ENCODE data around the gene SOD2.

The SOD2 gene

DNA sequence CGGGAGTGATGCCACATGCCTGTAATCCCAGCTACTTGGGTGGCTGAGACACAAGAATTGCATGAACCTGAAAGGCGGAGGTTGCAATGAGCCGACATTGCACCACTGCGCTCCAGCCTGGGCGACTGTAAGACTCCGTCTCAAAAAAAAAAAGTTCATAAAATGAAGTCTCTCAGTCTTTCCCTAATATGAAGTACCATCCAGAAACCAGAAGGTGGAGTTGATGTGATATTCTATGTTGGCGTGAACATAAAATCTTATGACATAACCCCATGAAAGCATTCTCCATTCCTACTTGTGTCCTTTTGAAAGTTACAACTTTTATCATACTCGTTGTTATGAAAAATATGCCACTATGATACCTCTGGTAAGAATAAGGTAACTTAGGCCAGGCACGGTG, 5.7 kb downstream of the SOD2 start:
- Histone ChIP-seq H3K27me3 (replicated peaks; ENCODE audit: control insufficient read depth, insufficient read depth, low read length) (no peaks in the 10 kb centered on the region), H3K4me3 (replicated peaks; ENCODE audit: low read depth, low read length) (no peak overlapping the region), H3K36me3 (ENCODE audit: control insufficient read depth, insufficient read depth, low read length) (peaks cover 2% of the 10 kb centered on the region)
- TF ChIP-seq, protein P1, sequence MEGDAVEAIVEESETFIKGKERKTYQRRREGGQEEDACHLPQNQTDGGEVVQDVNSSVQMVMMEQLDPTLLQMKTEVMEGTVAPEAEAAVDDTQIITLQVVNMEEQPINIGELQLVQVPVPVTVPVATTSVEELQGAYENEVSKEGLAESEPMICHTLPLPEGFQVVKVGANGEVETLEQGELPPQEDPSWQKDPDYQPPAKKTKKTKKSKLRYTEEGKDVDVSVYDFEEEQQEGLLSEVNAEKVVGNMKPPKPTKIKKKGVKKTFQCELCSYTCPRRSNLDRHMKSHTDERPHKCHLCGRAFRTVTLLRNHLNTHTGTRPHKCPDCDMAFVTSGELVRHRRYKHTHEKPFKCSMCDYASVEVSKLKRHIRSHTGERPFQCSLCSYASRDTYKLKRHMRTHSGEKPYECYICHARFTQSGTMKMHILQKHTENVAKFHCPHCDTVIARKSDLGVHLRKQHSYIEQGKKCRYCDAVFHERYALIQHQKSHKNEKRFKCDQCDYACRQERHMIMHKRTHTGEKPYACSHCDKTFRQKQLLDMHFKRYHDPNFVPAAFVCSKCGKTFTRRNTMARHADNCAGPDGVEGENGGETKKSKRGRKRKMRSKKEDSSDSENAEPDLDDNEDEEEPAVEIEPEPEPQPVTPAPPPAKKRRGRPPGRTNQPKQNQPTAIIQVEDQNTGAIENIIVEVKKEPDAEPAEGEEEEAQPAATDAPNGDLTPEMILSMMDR (IDR thresholded peaks at IDR 0.05; ENCODE audit: insufficient read depth, low read length, poor library complexity, severe bottlenecking) = no peak
- DNase-seq (ENCODE audit: extremely low read depth, insufficient read length) = no peak

DNA sequence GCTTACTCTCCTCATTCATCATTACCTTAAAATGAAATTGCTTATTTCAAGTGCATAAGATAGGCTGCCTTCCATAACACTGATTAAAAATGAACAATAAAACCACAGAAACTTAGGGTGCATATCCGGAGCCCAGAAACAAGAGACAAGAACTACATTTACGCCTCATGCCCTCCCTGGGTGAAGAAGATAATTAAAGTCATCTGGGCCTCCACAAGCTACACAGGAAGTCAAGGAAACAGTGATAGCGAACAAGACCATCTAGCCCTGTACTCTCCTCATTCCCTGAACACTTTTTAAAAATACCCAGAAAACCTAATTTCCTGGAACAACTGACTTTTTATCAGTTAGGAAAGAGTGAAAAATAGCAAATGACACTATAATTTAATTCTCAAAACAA, 6.3 kb downstream of the SOD2 start:
- TF ChIP-seq, protein P1 (IDR thresholded peaks at IDR 0.05; ENCODE audit: insufficient read depth, low read length, poor library complexity, severe bottlenecking) = no peak
- DNase-seq (ENCODE audit: extremely low read depth, insufficient read length) = no peak
- Histone ChIP-seq H3K36me3 (ENCODE audit: control insufficient read depth, insufficient read depth, low read length) (peaks cover 2% of the 10 kb centered on the region), H3K27me3 (replicated peaks; ENCODE audit: control insufficient read depth, insufficient read depth, low read length) (no peaks in the 10 kb centered on the region), H3K4me3 (replicated peaks; ENCODE audit: low read depth, low read length) (no peak overlapping the region)

DNA sequence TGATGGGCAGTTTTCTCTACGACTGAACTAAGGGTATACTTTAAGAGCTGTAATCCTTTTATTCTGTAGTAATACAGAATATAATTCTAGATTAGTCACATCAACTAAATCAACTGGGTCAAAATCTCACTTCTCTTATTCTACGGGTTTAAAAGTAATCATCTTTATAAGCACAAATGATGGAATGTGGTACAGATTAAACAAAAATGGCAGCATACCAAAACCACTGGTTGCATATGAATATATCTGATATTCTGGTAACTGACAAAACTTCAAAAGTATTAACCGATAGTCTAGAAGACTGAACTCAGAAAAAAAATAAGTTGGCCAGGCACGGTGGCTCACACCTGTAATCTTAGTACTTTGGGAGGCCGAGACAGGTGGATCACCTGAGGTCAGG, 7.0 kb downstream of the SOD2 start:
- no peaks in the 10 kb centered on the region for H3K27me3 ChIP-seq (replicated peaks; ENCODE audit: control insufficient read depth, insufficient read depth, low read length)
- peaks cover 2% of the 10 kb centered on the region for H3K36me3 ChIP-seq (ENCODE audit: control insufficient read depth, insufficient read depth, low read length)
- DNase-seq (ENCODE audit: extremely low read depth, insufficient read length) = no peak
- TF ChIP-seq, protein P1 (IDR thresholded peaks at IDR 0.05; ENCODE audit: insufficient read depth, low read length, poor library complexity, severe bottlenecking) = no peak
- H3K4me3 ChIP-seq (replicated peaks; ENCODE audit: low read depth, low read length) = no peak overlapping the region

DNA sequence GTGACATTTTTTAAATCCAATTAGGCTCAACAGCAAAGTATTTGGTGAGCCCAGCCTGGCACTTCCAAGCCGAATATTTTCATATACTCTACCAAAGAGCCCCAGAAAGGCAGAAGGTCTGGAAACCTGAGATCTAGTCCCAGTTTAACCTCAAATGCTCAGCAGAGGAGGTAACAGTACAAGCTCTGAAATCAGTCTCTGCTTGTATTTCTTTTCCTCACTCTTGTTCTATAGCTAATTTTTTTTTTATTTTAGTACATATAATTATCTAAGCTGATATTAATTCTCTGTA, 9.1 kb downstream of the SOD2 start:
- no peak for DNase-seq (ENCODE audit: extremely low read depth, insufficient read length)
- H3K36me3 ChIP-seq (ENCODE audit: control insufficient read depth, insufficient read depth, low read length) = peaks cover under 1% of the 10 kb centered on the region
- TF ChIP-seq, protein P1 (IDR thresholded peaks at IDR 0.05; ENCODE audit: insufficient read depth, low read length, poor library complexity, severe bottlenecking) = no peak
- no peaks in the 10 kb centered on the region for H3K27me3 ChIP-seq (replicated peaks; ENCODE audit: control insufficient read depth, insufficient read depth, low read length)
- no peak overlapping the region for H3K4me3 ChIP-seq (replicated peaks; ENCODE audit: low read depth, low read length)

DNA sequence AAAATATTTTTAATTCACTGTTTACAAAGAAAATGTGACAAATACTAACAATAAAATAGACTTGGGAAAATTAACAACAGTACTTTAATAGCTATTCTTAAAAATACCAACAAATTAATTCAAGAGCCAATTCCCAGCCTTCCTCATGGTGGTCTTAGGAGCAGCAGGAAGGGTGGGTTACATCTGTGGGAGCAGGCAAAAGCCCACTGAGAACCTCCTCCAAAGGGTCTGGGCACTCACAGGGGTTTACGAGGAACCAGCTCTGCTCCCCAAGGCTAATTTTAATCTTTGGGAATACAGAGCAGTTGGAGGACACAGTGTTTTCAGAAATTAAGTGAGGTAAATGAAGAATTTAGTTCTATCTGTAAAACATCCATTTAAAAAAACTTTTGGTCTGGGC, 10.2 kb downstream of the SOD2 start:
- Histone ChIP-seq H3K36me3 (ENCODE audit: control insufficient read depth, insufficient read depth, low read length) (no peaks in the 10 kb centered on the region), H3K4me3 (replicated peaks; ENCODE audit: low read depth, low read length) (no peak overlapping the region), H3K27me3 (replicated peaks; ENCODE audit: control insufficient read depth, insufficient read depth, low read length) (no peaks in the 10 kb centered on the region)
- no peak for DNase-seq (ENCODE audit: extremely low read depth, insufficient read length)
- TF ChIP-seq, protein P1 (IDR thresholded peaks at IDR 0.05; ENCODE audit: insufficient read depth, low read length, poor library complexity, severe bottlenecking) = no peak

DNA sequence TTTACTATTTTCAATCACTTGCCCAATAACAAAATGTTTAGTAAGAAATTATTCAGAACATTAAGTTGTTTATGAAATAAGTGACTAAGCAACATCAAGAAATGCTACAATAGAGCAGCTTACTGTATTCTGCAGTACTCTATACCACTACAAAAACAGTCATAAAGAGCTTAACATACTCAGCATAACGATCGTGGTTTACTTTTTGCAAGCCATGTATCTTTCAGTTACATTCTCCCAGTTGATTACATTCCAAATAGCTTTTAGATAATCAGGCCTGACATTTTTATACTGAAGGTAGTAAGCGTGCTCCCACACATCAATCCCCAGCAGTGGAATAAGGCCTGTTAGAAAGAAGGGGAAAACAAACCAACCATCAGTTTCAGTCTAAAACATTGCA, 10.7 kb downstream of the SOD2 start:
- Histone ChIP-seq H3K36me3 (ENCODE audit: control insufficient read depth, insufficient read depth, low read length) (no peaks in the 10 kb centered on the region), H3K27me3 (replicated peaks; ENCODE audit: control insufficient read depth, insufficient read depth, low read length) (no peaks in the 10 kb centered on the region), H3K4me3 (replicated peaks; ENCODE audit: low read depth, low read length) (no peak overlapping the region)
- TF ChIP-seq, protein P1 (IDR thresholded peaks at IDR 0.05; ENCODE audit: insufficient read depth, low read length, poor library complexity, severe bottlenecking) = no peak
- no peak for DNase-seq (ENCODE audit: extremely low read depth, insufficient read length)
